IMR-90 (cell line): ENCODE measurements around the gene ATP9B. TPM values are rescaled to one million over a fixed set of nuclear protein-coding genes. Genes with fewer than 3 reads are reported as not detected.

Experiments used
- ATAC-seq: fragments of 200-7000 bp; cut with Tn5 transposase; 2 replicates; pipeline ENCODE4 v1.9.1; 2020; ENCODE audit warnings: low read depth, mild to moderate bottlenecking, moderate library complexity
- BruUV-seq: library from RNA; stranded (reverse); fragments of 400-500 nt; replicated peaks from 2 replicates; lab custom pipeline; 2021; lab: Mats Ljungman, UMichigan
- CTCF ChIA-PET: fragments of 300-600 bp; formaldehyde crosslinking; extraction: SDS; loops from one replicate; lab custom pipeline; 2021; ENCODE audit warnings: antibody characterized with exemption; lab: Yijun Ruan, JAX
- POLR2A ChIA-PET: fragments of 300-600 bp; sonication (Branson Sonifier 250); formaldehyde crosslinking; loops from one replicate; lab custom pipeline; 2022; ENCODE audit warnings: antibody characterized with exemption; ENCODE audit not compliant: unreplicated experiment; lab: Charles Lee
- DNase-seq: peaks from one replicate; pipeline ENCODE4 v3.0.0; 2013
- H2AFZ ChIP-seq: replicated peaks from 2 replicates; pipeline ENCODE3; 2013; ENCODE audit warnings: low read length, mild to moderate bottlenecking; ENCODE audit not compliant: poor library complexity
- H2AK5ac ChIP-seq: 2 replicates; pipeline ENCODE4 v1.6.1; 2013; ENCODE audit warnings: low read depth, low read length, inconsistent platforms
- H2AK9ac ChIP-seq: replicated peaks from 2 replicates; pipeline ENCODE3; 2013; ENCODE audit warnings: mild to moderate bottlenecking, low read depth, low read length, moderate library complexity; ENCODE audit not compliant: poor library complexity
- H2BK120ac ChIP-seq: 2 replicates; pipeline ENCODE4 v1.6.1; 2013; ENCODE audit warnings: low read depth, low read length, inconsistent platforms
- H2BK15ac ChIP-seq: 3 replicates; pipeline ENCODE4 v1.6.1; 2013; ENCODE audit warnings: low read depth, low read length, inconsistent platforms
- H2BK20ac ChIP-seq: 2 replicates; pipeline ENCODE4 v1.6.1; 2013; ENCODE audit warnings: low read depth, mild to moderate bottlenecking, inconsistent platforms, low read length, moderate library complexity
- H2BK5ac ChIP-seq: 2 replicates; pipeline ENCODE4 v1.6.1; 2013; ENCODE audit warnings: mild to moderate bottlenecking, low read depth, low read length, inconsistent platforms; ENCODE audit not compliant: poor library complexity, severe bottlenecking
- H3K14ac ChIP-seq: replicated peaks from 2 replicates; pipeline ENCODE4 v1.6.1; 2013; ENCODE audit warnings: low read depth, low read length, inconsistent platforms
- H3K18ac ChIP-seq: 2 replicates; pipeline ENCODE4 v1.6.1; 2013; ENCODE audit warnings: low read depth, low read length, control low read depth
- H3K23ac ChIP-seq: 2 replicates; pipeline ENCODE4 v1.6.1; 2013; ENCODE audit warnings: low read depth, low read length, inconsistent platforms
- H3K27ac ChIP-seq: 2 replicates; pipeline ENCODE4 v1.5.1; 2013; ENCODE audit warnings: mild to moderate bottlenecking, control low read depth, low read length; ENCODE audit not compliant: insufficient read depth
- H3K27me3 ChIP-seq: 2 replicates; pipeline ENCODE4 v1.6.1; 2013; ENCODE audit warnings: low read length; ENCODE audit not compliant: control insufficient read depth, insufficient read depth
- H3K36me3 ChIP-seq: 2 replicates; pipeline ENCODE4 v1.6.1; 2013; ENCODE audit warnings: low read length, mixed read lengths; ENCODE audit not compliant: control insufficient read depth, insufficient read depth
- H3K4ac ChIP-seq: 2 replicates; pipeline ENCODE4 v1.6.1; 2013; ENCODE audit warnings: low read depth, low read length, inconsistent platforms
- H3K4me1 ChIP-seq: 2 replicates; pipeline ENCODE4 v1.6.1; 2013; ENCODE audit warnings: low read length, mixed read lengths; ENCODE audit not compliant: control insufficient read depth, insufficient read depth
- H3K4me2 ChIP-seq: 2 replicates; pipeline ENCODE4 v1.6.1; 2013; ENCODE audit warnings: low read depth, mild to moderate bottlenecking, control low read depth, low read length, moderate library complexity
- H3K4me3 ChIP-seq: 2 replicates; pipeline ENCODE4 v1.5.1; 2013; ENCODE audit warnings: low read depth, mild to moderate bottlenecking, control low read depth, low read length, moderate library complexity; ENCODE audit not compliant: insufficient read depth
- H3K56ac ChIP-seq: 2 replicates; pipeline ENCODE4 v1.6.1; 2013; ENCODE audit warnings: low read length, inconsistent platforms; ENCODE audit not compliant: insufficient read depth; ENCODE audit errors: extremely low read depth
- H3K79me1 ChIP-seq, 2 experiments: 2 replicates each; pipeline ENCODE4 v1.6.1; 2013; ENCODE audit warnings: low read length in 2 of 2, inconsistent platforms in 1 of 2, low read depth in 1 of 2
- H3K9ac ChIP-seq: 2 replicates; pipeline ENCODE4 v1.6.1; 2013; ENCODE audit warnings: low read depth, low read length, control low read depth
- H3K9me1 ChIP-seq: 2 replicates; pipeline ENCODE4 v1.6.1; 2013; ENCODE audit warnings: low read length, inconsistent platforms; ENCODE audit not compliant: insufficient read depth
- H3K9me3 ChIP-seq: 2 replicates; pipeline ENCODE4 v1.6.1; 2013; ENCODE audit warnings: low read length; ENCODE audit not compliant: control insufficient read depth, insufficient read depth
- H4K20me1 ChIP-seq: 2 replicates; pipeline ENCODE4 v1.6.1; 2013; ENCODE audit warnings: low read length, inconsistent platforms; ENCODE audit not compliant: insufficient read depth
- H4K5ac ChIP-seq: 2 replicates; pipeline ENCODE4 v1.6.1; 2013; ENCODE audit warnings: mild to moderate bottlenecking, low read depth, low read length, control low read depth
- H4K8ac ChIP-seq, 2 experiments: 2 replicates each; pipeline ENCODE4 v1.6.1; 2013; ENCODE audit warnings: low read depth in 2 of 2, low read length in 2 of 2, control low read depth in 1 of 2, inconsistent platforms in 1 of 2
- H4K91ac ChIP-seq: 2 replicates; pipeline ENCODE4 v1.6.1; 2013; ENCODE audit warnings: low read depth, low read length, inconsistent platforms; ENCODE audit not compliant: insufficient read depth
- BHLHE40 ChIP-seq: fragments of 150-350 bp; IDR thresholded peaks from 2 replicates; pipeline ENCODE4 v1.6.1; 2016; ENCODE audit warnings: mild to moderate bottlenecking, low read depth, low read length
- CEBPB ChIP-seq: IDR thresholded peaks from 2 replicates; pipeline ENCODE4 v1.6.1; 2012; ENCODE audit warnings: low read depth, low read length, improper control_type of control experiment
- FOS ChIP-seq: fragments of 150-350 bp; IDR thresholded peaks from 2 replicates; pipeline ENCODE4 v1.6.1; 2016; ENCODE audit warnings: low read depth, low read length
- MAFK ChIP-seq: IDR thresholded peaks from 2 replicates; pipeline ENCODE4 v1.6.1; 2012; ENCODE audit warnings: low read depth, low read length, improper control_type of control experiment
- MAZ ChIP-seq: IDR thresholded peaks from 2 replicates; pipeline ENCODE4 v1.6.1; 2012; ENCODE audit warnings: low read depth, mild to moderate bottlenecking, low read length, improper control_type of control experiment, moderate library complexity, borderline replicate concordance
- MXI1 ChIP-seq: IDR thresholded peaks from 2 replicates; pipeline ENCODE4 v1.6.1; 2012; ENCODE audit warnings: low read depth, mild to moderate bottlenecking, low read length, moderate library complexity, borderline replicate concordance
- NFE2L2 ChIP-seq: fragments of 150-350 bp; IDR thresholded peaks from 2 replicates; pipeline ENCODE4 v1.6.1; 2016; ENCODE audit warnings: low read depth, mild to moderate bottlenecking, low read length
- POLR2A ChIP-seq: IDR thresholded peaks from 2 replicates; pipeline ENCODE4 v1.6.1; 2012; ENCODE audit warnings: mild to moderate bottlenecking, low read depth, low read length
- RAD21 ChIP-seq: IDR thresholded peaks from 2 replicates; pipeline ENCODE4 v1.6.1; 2012; ENCODE audit warnings: low read length, improper control_type of control experiment
- RCOR1 ChIP-seq: IDR thresholded peaks from 2 replicates; pipeline ENCODE4 v1.6.1; 2012; ENCODE audit warnings: mild to moderate bottlenecking, low read length, improper control_type of control experiment; ENCODE audit not compliant: insufficient replicate concordance
- RFX5 ChIP-seq: IDR thresholded peaks from 2 replicates; pipeline ENCODE4 v1.8.0; 2012; ENCODE audit warnings: low read depth, mild to moderate bottlenecking, low read length, moderate library complexity
- WGBS, 2 experiments: methylation state at CpG; one replicate each; pipeline versions ENCODE4 v1.1.5 to v1.1.7; 2013; ENCODE audit warnings: missing lambda C conversion rate in 2 of 2; ENCODE audit not compliant: insufficient read length in 1 of 2; ENCODE audit errors: extremely low coverage in 2 of 2; 5-methylcytosine and 5-hydroxymethylcytosine counted together
- dilution Hi-C: fragments of 300-500 bp; cut with HindIII; formaldehyde crosslinking; loops from one replicate; pipeline ENCODE4 v1.14.3; 2018; ENCODE audit warnings: low sequenced_read_pairs; ENCODE audit not compliant: unreplicated experiment
- in situ Hi-C: fragments of 300-500 bp; cut with MboI; formaldehyde crosslinking; loops from 3 replicates; pipeline ENCODE4 v1.14.3; 2019; ENCODE audit warnings: low sequenced_read_pairs, inconsistent platforms, mixed read lengths
- intact Hi-C: fragments of 100-400 bp; cut with micrococcal nuclease; formaldehyde crosslinking; loops from 2 replicates; pipeline ENCODE4 v1.10.0; 2022
- polyA plus RNA-seq, 3 experiments: library from polyadenylated mRNA; depleted of rRNA; stranded (reverse); fragments of >200 nt; gene quantifications; 2 replicates each; pipeline ENCODE4 v1.2.3, GENCODE V29; 2012; ENCODE audit warnings: low replicate concordance in 1 of 3
- total RNA-seq: library from RNA; depleted of rRNA; stranded (reverse); fragments of >200 nt; gene quantifications from 2 replicates; pipeline ENCODE4 v1.2.3, GENCODE V29; 2012
- TF ChIP-seq, protein P1 (sequence below): fragments of 150-350 bp; IDR thresholded peaks from 2 replicates; pipeline ENCODE4 v1.6.1; 2017; ENCODE audit warnings: mild to moderate bottlenecking, antibody characterized with exemption, low read length, low read depth
- TF ChIP-seq, protein P2 (sequence below): conservative IDR thresholded peaks from 2 replicates; pipeline ENCODE4 v1.5.1; 2012; ENCODE audit warnings: mild to moderate bottlenecking, low read depth, low read length, improper control_type of control experiment
- TF ChIP-seq, protein P3 (sequence below): fragments of 150-350 bp; IDR thresholded peaks from 2 replicates; pipeline ENCODE4 v1.6.1; 2016; ENCODE audit warnings: low read depth, mild to moderate bottlenecking, low read length, moderate library complexity, borderline replicate concordance

ATP9B gene
- total and polyA plus RNA-seq, 2 of the 4 experiments (the other 2 are of a cell fraction), result 11.0 to 11.5 TPM

DNA sequence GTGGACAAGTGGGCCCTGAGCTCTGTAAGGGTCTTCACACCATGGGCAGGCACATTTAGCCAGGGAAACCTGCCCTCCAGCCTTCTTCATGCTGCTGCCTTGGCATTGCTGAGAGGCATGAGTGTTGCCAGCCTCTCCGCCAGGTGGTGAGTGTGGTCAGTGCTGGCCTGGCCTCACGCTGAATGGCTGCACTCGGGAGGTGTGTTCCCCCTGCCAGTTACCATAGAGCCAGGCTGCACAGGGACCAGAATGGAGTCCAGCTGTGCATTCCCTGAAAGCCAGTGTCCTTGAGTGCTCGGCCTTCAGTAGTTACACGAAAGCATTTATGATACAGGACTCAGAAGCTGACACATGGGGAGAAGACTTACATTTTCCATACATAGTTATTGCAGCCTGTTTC, 139.7 kb downstream of the ATP9B start:
- BruUV-seq, result no TSS peak
- no peak overlapping the region for H4K91ac ChIP-seq
- H2AFZ ChIP-seq, result no peak overlapping the region
- H2BK20ac ChIP-seq, result no peak overlapping the region
- H2AK9ac ChIP-seq, result no peak overlapping the region
- H2AK5ac ChIP-seq, result no peak overlapping the region
- no peak overlapping the region for H3K23ac ChIP-seq
- dilution Hi-C loops (no loop called here), in situ Hi-C loops (no loop called here), intact Hi-C loops (no loop called here)
- DNase-seq (no peak), ATAC-seq (no peak)
- no peak overlapping the region for H3K18ac ChIP-seq
- H2BK120ac ChIP-seq, result no peak overlapping the region
- no peak overlapping the region for H4K5ac ChIP-seq
- H3K9me3 ChIP-seq, result no peaks in the 10 kb centered on the region
- WGBS, 2 experiments, result 96% methylated on average over 3 of the region's 5 CpGs; no CpG with 5 or more reads in 1 of the 2 experiments
- no peak overlapping the region for H3K4ac ChIP-seq
- no peak overlapping the region for H2BK15ac ChIP-seq
- peaks cover 2% of the 10 kb centered on the region; the same call in 1 of the 2 replicates for H3K9me1 ChIP-seq
- no peak overlapping the region for H3K14ac ChIP-seq
- H3K27ac ChIP-seq, result no peak overlapping the region
- no peak overlapping the region for H3K4me3 ChIP-seq
- H2BK5ac ChIP-seq, result no peak overlapping the region
- H4K8ac ChIP-seq, result no peak overlapping the region
- peaks cover 10% of the 10 kb centered on the region for H3K36me3 ChIP-seq
- H3K4me1 ChIP-seq, result no peaks in the 10 kb centered on the region; the same call in 1 of the 2 replicates
- TF ChIP-seq, protein P1, sequence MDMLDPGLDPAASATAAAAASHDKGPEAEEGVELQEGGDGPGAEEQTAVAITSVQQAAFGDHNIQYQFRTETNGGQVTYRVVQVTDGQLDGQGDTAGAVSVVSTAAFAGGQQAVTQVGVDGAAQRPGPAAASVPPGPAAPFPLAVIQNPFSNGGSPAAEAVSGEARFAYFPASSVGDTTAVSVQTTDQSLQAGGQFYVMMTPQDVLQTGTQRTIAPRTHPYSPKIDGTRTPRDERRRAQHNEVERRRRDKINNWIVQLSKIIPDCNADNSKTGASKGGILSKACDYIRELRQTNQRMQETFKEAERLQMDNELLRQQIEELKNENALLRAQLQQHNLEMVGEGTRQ, result no peak
- TF ChIP-seq, protein P2, sequence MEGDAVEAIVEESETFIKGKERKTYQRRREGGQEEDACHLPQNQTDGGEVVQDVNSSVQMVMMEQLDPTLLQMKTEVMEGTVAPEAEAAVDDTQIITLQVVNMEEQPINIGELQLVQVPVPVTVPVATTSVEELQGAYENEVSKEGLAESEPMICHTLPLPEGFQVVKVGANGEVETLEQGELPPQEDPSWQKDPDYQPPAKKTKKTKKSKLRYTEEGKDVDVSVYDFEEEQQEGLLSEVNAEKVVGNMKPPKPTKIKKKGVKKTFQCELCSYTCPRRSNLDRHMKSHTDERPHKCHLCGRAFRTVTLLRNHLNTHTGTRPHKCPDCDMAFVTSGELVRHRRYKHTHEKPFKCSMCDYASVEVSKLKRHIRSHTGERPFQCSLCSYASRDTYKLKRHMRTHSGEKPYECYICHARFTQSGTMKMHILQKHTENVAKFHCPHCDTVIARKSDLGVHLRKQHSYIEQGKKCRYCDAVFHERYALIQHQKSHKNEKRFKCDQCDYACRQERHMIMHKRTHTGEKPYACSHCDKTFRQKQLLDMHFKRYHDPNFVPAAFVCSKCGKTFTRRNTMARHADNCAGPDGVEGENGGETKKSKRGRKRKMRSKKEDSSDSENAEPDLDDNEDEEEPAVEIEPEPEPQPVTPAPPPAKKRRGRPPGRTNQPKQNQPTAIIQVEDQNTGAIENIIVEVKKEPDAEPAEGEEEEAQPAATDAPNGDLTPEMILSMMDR, result no peak
- no peak for TF ChIP-seq POLR2A
- TF ChIP-seq FOS, result no peak
- no peak for TF ChIP-seq MXI1
- no peak for TF ChIP-seq BHLHE40
- no peak for TF ChIP-seq MAFK
- no peak for TF ChIP-seq MAZ
- TF ChIP-seq NFE2L2, result no peak
- no peak for TF ChIP-seq RAD21
- TF ChIP-seq, protein P3, sequence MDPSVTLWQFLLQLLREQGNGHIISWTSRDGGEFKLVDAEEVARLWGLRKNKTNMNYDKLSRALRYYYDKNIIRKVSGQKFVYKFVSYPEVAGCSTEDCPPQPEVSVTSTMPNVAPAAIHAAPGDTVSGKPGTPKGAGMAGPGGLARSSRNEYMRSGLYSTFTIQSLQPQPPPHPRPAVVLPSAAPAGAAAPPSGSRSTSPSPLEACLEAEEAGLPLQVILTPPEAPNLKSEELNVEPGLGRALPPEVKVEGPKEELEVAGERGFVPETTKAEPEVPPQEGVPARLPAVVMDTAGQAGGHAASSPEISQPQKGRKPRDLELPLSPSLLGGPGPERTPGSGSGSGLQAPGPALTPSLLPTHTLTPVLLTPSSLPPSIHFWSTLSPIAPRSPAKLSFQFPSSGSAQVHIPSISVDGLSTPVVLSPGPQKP, result no peak
- TF ChIP-seq RFX5, result no peak
- no peak for TF ChIP-seq CEBPB
- no peak for TF ChIP-seq RCOR1
- no peak overlapping the region for H3K4me2 ChIP-seq
- ChIA-PET POLR2A (no interaction called here), CTCF (no interaction called here)
- peaks cover 0 to 3% of the 10 kb centered on the region in 2 experiments; a peak in 1 of 4 replicates for H3K79me1 ChIP-seq
- no peak overlapping the region for H3K56ac ChIP-seq
- H3K9ac ChIP-seq, result no peak overlapping the region
- no peaks in the 10 kb centered on the region for H3K27me3 ChIP-seq
- H4K20me1 ChIP-seq, result no peaks in the 10 kb centered on the region
